ENCODE measurements around the gene ZNF408. TPM values are rescaled to one million over a fixed set of nuclear protein-coding genes. Genes with fewer than 3 reads are reported as not detected.

Gene ZNF408
- total and polyA plus RNA-seq, 2 of the 13 experiments (the other 11 are each of a cell fraction or from before 2014, with no cell fraction given), result 11.2 to 12.5 TPM

- Histone ChIP-seq H3K9me3 (ENCODE audit: low read length) (no peaks in the 10 kb centered on the region), H3K4me2 (ENCODE audit: low read depth, low read length) (peak overlapping the region; percentile 94), H4K20me1 (ENCODE audit: insufficient read depth, low read length) (peaks cover 38% of the 10 kb centered on the region), H3K9ac (ENCODE audit: insufficient read depth, low read depth, low read length) (0 out of 2 replicates have a peak overlapping the region, but pooled peaks have one; percentile 5), H3K4me3 (replicated peaks in 1 of 3; ENCODE audit: insufficient read depth in 1 of 3, low read depth in 2 of 3, low read length in 3 of 3) (peak overlapping the region in 1 of 3 experiments; percentile 33; a peak in 2 of 6 replicates), H3K27me3 (ENCODE audit: control insufficient read depth in 1 of 2, insufficient read depth in 2 of 2, low read length in 2 of 2) (no peaks in the 10 kb centered on the region; a peak in 1 of 5 replicates), H3K4me1 (ENCODE audit: insufficient read depth, low read length) (peaks cover 85% of the 10 kb centered on the region), H2AFZ (ENCODE audit: low read length) (no peak overlapping the region), H3K79me2 (ENCODE audit: insufficient read depth, low read length) (peaks cover 65% of the 10 kb centered on the region), H3K36me3 (replicated peaks in 1 of 2; ENCODE audit: control insufficient read depth in 1 of 2, insufficient read depth in 2 of 2, low read length in 2 of 2) (peaks cover 23 to 45% of the 10 kb centered on the region in 2 experiments), H3K27ac (ENCODE audit: extremely low read length, insufficient read depth, low read length) (peak overlapping the region; percentile 25)
- ATAC-seq (no peak), FAIRE-seq (no peak), DNase-seq (ENCODE audit: low spot score) (no peak)
- in situ Hi-C loops (cut with HindIII; ENCODE audit: extremely low pct_ligation_motif_present, low pct_unique_long_range_greater_than_20kb) (no loop called here), intact Hi-C loops (cut with micrococcal nuclease; ENCODE audit: unreplicated experiment) (no loop called here)
- ChIA-PET CTCF (ENCODE audit: low intra/inter-chr PET ratio, low total read pairs) (no interaction called here), POLR2A (interaction anchor here (1.2 to 12.3 kb wide), 3 partner anchors 20 to 48 kb away, joined by 3 to 272 read pairs (median 3); partner anchors contain the start of genes ARHGAP1 and ZNF408)
- WGBS (ENCODE audit: low lambda C conversion rate), result 95% methylated on average over 7 of the region's 11 CpGs
- TSS peak; percentile 21 for BruUV-seq (replicated peaks)
- TF ChIP-seq NAIF1 (CRISPR knock-in tag; IDR thresholded peaks at IDR 0.05; ENCODE audit: borderline replicate concordance) (no peak), SOX6 (IDR thresholded peaks at IDR 0.05) (no peak), SOX6 (CRISPR knock-in tag; IDR thresholded peaks at IDR 0.05) (no peak), E2F1 (CRISPR knock-in tag; IDR thresholded peaks at IDR 0.05) (0 out of 2 replicates have a peak, but pooled peaks have one; percentile 7), POGK (CRISPR knock-in tag; conservative IDR thresholded peaks at IDR 0.05) (peak; percentile 98), ZNF564 (CRISPR knock-in tag; IDR thresholded peaks at IDR 0.05) (0 out of 2 replicates have a peak, but pooled peaks have one; percentile 35), POLR2A (IDR thresholded peaks at IDR 0.05; ENCODE audit: insufficient read depth in 1 of 2, low read depth in 2 of 2, low read length in 2 of 2) (peak in 1 of 2 experiments; percentile 64; a peak in 1 of 4 replicates), SMYD3 (CRISPR knock-in tag; IDR thresholded peaks at IDR 0.05) (no peak), PAF1 (CRISPR knock-in tag; IDR thresholded peaks at IDR 0.05) (0 out of 2 replicates have a peak, but pooled peaks have one; percentile 25), ZNF672 (CRISPR knock-in tag; IDR thresholded peaks at IDR 0.05) (no peak), ZNF318 (CRISPR knock-in tag; IDR thresholded peaks at IDR 0.05) (0 out of 2 replicates have a peak, but pooled peaks have one; percentile 43), ELF1 (CRISPR knock-in tag; IDR thresholded peaks at IDR 0.05) (no peak), ZFX (CRISPR knock-in tag; IDR thresholded peaks at IDR 0.05; ENCODE audit: low read depth) (no peak)
These were observed 21.9 kb downstream of the ZNF408 start for GRCh38 chr11:46722566-46723358.
